Astrocyte of the cerebellum (primary cell): ENCODE measurements around the gene PEPD.

ENCODE experiments used
- DNase-seq: peaks from one replicate; pipeline ENCODE4 v3.0.0-alpha.2; 2011; ENCODE audit warnings: low read depth
- H3K4me3 ChIP-seq: 2 replicates; pipeline ENCODE4 v1.5.1; 2011; ENCODE audit warnings: mild to moderate bottlenecking, low read depth, low read length, moderate library complexity
- CTCF ChIP-seq: IDR thresholded peaks from 2 replicates; pipeline ENCODE4 v1.5.1; 2012; ENCODE audit warnings: low read length, low read depth, moderate library complexity, mild to moderate bottlenecking; ENCODE audit errors: missing control alignments
- in situ Hi-C: cut with HindIII; loops from 2 replicates; pipeline ENCODE4 v1.10.0; 2017; ENCODE audit warnings: low sequenced_read_pairs

PEPD gene

GRCh38 chr19:33430674-33431277, 90.8 kb downstream of the PEPD start:
- in situ Hi-C loops: no loop called here
- peak; percentile 86 for TF ChIP-seq CTCF
- peak; percentile 52 for DNase-seq
- no peak overlapping the region for H3K4me3 ChIP-seq

- no peak for TF ChIP-seq CTCF
- no peak overlapping the region for H3K4me3 ChIP-seq
- no peak for DNase-seq
- in situ Hi-C loops: no loop called here
Observed at GRCh38 chr19:33429891-33430673, 91.5 kb downstream of the PEPD start.

- H3K4me3 ChIP-seq: no peak overlapping the region
- in situ Hi-C loops: no loop called here
- no peak for DNase-seq
- TF ChIP-seq CTCF: no peak
Observed at GRCh38 chr19:33428627-33429125, 92.9 kb downstream of the PEPD start.

- TF ChIP-seq CTCF: no peak
- no peak for DNase-seq
- in situ Hi-C loops: no loop called here
- no peak overlapping the region for H3K4me3 ChIP-seq
Observed at GRCh38 chr19:33427801-33428626, 93.6 kb downstream of the PEPD start.

GRCh38 chr19:33426621-33427361, 94.8 kb downstream of the PEPD start:
- TF ChIP-seq CTCF: no peak
- no peak for DNase-seq
- H3K4me3 ChIP-seq: no peak overlapping the region
- in situ Hi-C loops: no loop called here

GRCh38 chr19:33424181-33424580, 97.4 kb downstream of the PEPD start:
- no peak for TF ChIP-seq CTCF
- H3K4me3 ChIP-seq: no peak overlapping the region
- in situ Hi-C loops: no loop called here
- no peak for DNase-seq
